GM19025 (cell line): Measurements from ENCODE around the gene SHISA9.
"Not testable (repeated sequence)": the region's sequence is repeated elsewhere in the genome, so short reads cannot be mapped to it uniquely, and the experiment has no call there.

Source experiments
- ATAC-seq: cut with Tn5 transposase; IDR thresholded peaks from one replicate; pipeline ENCODE4 v1.9.1; 2021; ENCODE audit warnings: mild to moderate bottlenecking, low read depth, moderate library complexity; ENCODE audit not compliant: unreplicated experiment

Gene SHISA9

DNA sequence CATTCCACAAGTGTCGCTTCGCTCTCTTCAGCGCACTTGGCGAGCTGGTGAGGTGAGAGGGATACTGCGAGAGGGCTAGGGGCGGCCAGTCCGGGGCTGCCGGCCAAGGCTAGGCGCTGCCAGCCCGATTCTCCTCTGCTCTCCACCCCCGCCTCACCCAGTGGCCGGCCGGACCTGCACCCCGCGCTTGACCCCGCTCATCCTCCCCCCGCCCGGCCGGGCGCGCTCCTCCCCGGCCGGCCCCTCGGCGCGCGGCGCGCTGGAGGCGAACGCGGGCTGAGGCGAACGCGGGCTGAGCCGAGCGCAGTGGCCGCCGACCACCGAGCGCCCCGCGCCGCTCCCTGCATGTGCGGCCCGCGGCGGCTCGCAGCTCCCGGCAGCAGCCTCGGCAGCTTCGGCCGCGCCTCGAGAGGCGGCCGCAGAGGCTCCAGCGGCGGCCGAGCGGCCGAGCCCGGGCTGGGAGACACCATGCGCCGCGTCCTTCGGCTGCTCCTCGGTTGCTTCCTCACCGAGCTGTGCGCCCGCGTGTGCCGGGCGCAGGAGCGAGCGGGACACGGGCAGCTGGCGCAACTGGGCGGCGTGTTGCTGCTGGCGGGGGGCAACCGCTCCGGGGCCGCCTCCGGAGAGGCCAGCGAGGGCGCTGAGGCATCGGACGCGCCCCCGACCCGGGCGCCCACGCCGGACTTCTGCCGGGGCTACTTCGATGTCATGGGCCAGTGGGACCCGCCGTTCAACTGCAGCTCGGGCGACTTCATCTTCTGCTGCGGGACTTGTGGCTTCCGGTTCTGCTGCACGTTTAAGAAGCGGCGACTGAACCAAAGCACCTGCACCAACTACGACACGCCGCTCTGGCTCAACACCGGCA lies at the start of gene SHISA9:
Gene SHISA9, plus strand, starts transcription at position 2 of the 865 bp plus-strand sequence.
- ATAC-seq, result no peak

DNA sequence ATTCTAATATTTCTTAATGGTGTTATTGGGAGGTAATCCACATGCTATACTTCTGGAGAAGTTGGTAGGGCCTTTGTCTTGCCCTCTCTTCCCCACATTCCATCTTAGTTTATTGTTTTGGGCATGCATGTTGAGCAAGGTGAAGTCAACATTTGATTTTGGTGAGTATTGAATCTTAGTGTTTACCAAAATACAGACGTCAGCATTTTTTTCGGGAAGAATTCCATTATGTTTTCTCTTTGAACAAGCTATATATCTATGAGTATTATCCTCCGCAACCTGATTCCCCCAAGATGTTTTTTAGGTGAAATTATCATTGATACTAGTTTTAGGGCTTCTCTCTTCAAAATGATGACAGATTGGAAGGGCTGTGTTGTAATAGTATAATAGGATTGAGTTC lies 47.4 kb upstream of the SHISA9 start:
- ATAC-seq, result no peak

DNA sequence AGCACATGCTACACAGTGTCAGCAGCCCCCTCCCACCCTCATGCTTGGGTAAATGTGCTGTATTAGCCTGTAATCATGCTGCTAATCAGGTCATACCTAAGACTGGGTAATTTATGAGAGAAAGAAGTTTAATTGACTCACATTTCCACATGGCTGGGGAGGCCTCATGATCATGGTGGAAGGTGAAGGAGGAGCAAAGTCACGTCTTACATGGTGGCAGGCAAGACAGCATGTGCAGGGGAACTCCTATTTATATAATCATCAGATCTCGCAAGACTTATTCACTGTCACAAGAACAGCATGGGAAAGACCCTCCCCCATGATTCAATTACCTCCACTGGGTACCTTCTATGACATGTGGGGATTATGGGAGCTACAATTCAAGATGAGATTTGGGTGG lies 44.0 kb upstream of the SHISA9 start:
- not testable (repeated sequence) for ATAC-seq

DNA sequence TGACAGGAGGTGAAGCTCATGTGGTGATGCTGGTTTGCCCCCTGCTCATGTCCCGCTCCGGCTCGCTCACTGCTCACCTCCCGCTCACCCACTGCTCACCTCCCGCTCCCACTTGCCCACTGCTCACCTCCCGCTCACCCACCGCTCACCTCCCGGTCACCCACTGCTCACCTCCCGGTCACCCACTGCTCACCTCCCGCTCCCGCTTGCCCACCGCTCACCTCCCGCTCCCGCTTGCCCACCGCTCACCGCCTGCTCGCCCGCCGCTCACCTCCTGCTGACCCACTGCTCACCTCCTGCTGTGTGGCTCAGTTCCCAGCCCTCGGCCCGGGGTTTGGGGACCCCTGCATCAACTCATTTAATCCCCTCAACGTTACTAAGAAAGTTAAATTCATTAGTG lies 39.1 kb upstream of the SHISA9 start:
- no peak for ATAC-seq

DNA sequence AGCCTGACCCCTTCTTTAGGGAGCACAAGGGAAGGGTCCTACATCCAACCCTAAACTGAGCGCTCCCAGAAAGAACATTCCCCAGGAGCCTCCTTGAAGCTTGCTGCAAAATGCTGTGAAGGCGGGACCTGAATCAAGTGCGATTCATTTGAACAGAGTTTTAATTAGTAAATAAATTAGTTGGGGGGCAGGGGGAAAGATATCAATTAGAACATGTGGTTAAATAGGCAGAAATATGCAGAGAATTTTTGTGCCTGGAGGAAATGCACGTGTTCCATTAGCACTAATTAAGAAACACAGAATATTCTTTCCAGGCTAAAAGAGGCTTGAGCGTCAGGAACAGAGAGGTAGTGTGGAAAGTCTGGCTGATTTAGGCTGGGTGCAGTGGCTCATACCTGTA lies 38.5 kb upstream of the SHISA9 start:
- no peak for ATAC-seq

DNA sequence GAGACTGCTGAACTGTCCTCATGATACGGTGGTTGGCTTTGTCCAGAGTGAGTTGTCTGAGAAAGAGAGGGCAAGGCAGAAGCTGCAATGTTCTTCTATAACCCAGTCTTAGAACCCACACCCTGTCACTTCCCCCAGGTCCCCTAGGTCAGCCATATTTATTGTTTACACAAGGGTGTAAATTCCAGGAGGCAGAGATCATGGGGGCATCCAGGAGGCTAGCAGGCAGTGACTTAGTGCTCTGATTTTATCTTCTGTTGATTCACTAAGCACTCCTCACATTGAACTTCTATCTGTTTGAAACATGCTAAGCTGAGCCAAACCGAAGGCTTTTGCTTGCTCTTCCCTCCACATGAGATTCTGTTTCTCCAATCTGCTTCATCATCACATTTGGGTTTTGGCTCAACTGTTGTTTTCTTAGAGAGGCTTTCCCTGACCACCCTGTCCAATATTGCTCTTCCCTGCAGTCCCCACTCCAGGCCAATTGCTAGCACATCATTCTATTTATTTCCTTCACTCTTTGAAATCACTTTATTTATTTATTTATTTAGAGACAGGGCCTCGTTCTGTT lies 34.3 kb upstream of the SHISA9 start:
- no peak for ATAC-seq

DNA sequence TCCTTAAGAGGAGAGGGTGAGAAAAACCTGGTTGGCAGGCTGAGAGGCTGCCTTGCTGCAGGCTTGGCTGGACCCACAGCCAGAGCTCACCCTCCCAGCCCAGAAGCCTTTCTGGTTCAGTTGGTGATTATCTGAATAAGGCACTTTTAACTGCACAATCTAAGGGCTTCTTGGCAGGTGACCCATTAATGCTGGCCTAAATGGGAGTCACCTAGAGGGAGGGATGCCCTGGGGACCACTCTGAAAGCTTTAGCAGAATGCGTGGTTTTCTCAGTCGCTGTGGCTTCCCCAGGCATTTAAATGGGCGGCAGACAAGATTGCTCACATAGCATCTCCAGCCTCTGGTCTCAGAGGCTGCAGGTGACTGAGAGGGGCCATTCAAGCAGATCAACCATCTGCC lies 33.2 kb upstream of the SHISA9 start:
- no peak for ATAC-seq

DNA sequence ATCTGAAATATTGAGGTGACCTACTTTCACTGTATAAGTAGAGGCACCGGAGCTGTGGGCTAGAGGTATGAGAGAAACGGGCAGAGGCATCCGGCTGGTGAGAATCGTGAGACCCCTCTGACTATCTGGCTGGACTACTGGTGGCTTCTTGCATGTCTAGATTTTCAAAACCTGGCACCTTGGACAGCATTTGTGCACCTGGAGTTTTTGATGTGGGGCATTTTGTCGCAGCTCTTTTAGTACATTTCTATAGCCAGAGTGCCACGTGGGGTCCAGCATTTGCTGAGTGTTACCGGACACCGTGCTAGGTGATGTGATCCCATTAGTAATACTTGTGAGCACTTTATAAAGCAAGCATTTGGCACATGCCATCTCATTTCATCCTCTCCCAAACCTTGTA lies 32.6 kb upstream of the SHISA9 start:
- no peak for ATAC-seq

DNA sequence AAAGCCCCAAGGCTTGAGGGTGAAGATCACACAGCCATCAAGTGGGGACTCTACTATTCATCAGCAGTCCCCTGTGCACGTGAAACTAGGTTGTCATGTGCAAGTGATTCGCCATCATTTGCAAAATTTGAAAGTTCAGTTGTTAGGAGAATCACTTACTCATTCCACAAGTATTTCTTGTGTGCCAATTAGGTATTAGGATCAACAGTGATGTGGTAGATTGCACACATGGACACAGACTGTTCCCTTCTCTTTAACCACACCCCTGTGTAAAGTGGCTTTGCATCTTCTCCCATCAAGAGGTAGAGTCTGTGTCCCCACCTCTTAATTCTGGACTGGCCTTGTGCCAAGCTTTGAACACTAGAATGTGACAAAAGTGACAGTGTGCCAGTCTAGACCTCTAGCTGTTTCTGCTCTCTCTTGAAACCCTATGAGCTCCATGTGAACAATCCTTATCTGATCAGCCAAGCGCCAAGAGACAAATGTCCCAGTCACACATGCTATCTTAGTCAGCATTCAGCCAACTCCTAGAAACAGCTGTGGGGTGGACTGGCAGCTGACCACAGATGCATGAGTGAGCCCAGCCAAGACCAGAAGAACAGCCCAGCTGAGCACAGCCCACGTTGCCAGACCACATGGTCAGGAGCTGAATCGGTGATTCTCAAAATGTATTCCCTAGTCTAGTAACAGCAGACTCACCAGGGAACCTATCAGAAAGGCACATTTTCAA lies 31.5 kb upstream of the SHISA9 start:
- no peak for ATAC-seq

DNA sequence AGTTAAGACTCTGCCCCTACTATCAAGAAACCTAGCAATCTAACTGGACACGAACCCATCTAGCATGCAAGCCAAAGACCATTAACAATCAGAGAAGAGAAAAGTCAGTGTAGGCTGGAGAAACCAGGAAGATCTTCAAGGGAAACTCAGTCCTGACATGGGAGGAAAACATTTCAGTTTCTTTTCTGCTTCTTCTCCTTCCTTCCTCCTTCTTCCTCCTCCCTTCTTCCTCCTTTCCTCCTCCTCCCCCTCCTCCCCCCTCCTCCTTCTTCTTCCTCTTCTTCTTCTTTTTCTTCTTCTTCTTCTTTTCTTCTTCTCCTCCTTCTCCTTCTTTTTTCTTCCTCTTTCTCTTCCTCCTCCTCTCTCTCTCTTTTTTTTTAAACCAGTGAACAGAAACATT lies 29.6 kb upstream of the SHISA9 start:
- ATAC-seq, result no peak

DNA sequence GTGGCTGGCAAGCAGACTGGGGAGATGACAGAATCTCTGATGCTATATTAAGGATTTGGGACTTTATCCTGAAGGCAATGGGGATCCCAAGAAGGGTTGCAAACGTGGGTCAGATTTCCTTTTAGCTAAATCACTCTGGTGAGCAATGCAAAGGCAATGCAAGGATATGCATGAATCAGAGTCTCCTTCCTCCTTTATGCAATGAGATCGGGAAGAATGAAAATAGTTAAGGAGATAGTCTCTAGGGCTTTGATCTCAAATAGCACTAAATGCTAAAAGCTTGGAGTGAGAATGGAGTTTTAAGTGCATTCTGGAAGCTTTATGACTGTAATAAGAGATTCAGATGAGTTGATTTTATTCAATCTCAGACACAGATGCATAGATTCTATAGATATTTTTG lies 27.2 kb upstream of the SHISA9 start:
- no peak for ATAC-seq

DNA sequence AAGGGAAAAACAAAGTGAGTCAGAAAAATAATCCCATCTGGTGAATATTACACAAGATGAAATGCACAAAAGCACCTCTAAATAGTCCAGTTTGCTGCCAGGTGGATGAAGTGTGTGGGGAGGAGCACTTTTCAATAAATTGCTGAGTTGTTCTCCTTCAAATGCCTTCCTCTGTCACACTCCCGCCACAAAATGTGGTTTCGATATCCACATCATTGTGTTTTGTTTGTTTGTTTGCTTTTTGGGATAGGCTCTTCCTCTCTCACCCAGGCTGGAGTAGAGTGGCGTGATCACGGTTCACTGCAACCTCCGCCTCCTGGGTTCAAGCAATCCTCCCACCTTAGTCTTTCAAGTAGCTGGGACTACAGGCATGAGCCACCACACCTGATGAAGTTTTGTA lies 24.6 kb upstream of the SHISA9 start:
- no peak for ATAC-seq

DNA sequence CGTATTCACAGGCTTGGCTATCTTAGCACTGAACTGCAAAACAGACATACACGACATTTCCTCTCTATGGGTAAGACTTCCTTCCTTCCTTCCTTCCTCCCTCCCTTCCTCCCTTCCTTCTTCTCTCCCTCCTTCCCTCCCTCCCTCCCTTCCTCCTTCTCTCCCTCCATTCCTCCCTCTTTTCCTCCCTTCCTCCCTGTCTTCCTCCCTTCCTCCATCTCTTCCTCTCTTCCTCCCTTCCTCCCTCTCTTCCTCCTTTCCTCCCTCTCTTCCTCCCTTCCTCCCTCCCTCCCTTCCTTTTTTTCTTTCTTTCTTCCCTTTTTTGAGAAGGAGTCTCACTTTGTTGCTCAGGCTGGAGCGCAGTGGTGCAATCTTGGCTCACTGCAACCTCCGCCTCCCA lies 22.4 kb upstream of the SHISA9 start:
- ATAC-seq, result no peak

DNA sequence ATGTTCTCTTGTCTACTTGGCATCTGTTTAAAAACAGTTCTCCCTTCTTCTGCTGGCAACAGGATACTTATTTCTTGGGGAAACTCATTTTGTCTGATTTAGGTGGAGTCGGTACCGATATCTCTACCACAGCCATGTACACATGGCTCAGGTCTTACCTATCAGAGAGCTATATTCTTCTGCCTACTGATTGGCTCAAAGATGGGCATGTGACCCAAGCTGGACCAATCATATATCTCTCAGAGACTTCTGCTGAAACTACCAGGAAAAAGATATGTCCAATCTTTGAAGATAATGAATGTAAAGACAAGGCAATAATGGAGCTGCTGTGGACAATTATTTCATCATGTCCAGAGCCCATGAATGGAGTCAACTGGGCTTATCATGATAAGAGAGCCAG lies 21.6 kb upstream of the SHISA9 start:
- no peak for ATAC-seq

DNA sequence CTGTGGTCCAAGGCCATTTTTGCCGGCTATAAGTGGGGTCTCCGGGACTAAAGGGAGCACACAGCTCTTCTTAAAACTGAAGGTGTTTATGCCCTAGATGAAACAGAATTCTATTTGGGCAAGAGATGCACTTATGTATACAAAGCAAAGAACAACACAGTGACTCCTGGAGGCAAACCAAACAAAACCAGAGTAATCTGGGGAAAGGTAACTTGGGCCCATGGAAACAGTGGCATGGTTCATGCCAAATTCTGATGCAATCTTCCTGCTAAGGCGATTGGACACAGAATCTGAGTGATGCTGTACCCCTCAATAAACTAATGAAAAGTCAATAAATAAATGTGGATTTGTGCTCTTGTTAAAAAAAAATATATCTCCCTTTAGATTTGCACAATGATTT lies 20.2 kb upstream of the SHISA9 start:
- ATAC-seq, result no peak

DNA sequence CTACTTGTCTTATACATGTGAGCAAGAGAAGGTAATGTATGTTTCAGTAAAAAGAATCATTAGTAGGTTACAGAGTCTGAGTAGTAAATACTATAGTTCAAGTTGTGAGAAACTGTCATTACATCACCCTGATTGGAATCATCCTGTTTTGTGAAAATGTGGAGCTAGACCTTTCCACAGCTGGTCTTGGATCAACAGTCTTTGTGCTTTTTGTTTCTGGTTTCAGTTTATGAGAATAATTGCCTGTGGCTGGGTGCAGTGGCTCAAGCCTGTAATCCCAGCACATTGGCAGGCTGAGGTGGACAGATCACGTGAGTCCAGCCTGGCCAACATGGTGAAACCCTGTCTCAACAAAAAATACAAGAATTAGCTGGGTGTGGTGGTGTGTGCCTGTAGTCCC lies 19.7 kb upstream of the SHISA9 start:
- no peak for ATAC-seq

DNA sequence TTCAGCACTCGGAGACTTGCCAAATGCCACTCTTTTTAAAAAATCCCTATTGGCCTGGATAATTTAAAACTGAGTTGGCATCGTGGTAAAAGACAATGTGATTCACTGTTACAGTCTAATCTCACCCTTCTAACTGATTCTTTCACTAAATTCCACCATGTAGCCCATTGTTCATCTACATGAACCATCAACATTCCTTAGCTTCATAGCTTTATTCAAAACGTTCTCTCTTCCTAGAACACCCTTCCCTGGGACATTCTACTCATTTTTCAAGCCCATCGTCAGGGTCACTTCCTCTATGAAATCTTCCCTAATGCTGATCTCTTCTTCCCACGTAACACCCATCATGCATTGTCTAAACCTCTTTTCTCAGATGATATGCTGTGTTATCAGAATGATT lies 15.7 kb upstream of the SHISA9 start:
- no peak for ATAC-seq

DNA sequence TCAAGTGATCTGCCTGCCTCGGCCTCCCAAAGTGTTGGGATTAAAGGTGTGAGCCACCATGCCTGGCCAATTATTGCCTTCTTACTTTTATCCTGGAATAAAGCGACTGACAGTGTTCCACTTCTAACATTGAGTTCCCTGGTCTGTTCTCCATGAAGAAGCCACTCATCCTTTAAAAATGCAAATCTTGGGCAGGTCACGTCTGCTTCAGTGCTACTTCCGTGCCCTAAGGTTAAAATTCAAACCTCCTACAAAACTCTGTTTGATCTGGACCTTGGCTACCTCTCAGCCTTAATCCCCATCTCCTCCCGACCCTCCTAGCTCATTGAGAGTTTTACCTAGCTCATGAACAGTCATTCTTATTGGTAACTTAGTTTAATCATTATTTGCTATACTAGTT lies 9.6 kb upstream of the SHISA9 start:
- no peak for ATAC-seq

DNA sequence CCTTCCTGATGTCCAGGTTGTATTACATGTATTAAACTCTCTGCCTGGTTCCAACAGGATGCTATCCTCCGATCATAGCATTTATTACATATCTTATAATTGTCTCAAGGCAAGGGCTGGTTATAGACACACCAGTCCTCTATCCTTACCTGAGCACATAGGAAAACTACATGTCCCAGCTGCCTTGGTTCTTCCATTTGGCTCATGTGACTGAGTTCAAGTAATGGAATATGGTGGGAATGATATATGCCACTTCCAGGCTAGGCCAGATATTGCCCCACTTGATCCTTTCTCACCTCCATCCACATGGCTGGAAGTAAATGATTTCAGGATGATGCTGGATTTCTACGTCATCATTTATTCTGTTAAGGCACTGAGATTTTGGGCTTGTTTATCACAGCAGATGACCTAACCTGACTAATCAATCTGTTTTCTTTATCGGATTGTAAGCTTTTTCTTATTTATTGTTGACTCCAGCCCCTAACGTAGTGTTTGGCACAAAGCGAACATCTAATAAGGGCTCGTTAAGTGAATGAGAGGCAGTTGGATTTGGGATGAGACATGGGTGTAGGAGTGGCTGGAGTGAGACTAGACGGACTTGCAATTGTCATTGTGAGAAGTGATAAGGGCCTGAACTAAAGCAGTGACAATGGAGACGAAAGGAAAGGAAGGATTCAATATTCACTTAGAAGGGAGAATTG lies 8.2 kb upstream of the SHISA9 start:
- ATAC-seq, result no peak

DNA sequence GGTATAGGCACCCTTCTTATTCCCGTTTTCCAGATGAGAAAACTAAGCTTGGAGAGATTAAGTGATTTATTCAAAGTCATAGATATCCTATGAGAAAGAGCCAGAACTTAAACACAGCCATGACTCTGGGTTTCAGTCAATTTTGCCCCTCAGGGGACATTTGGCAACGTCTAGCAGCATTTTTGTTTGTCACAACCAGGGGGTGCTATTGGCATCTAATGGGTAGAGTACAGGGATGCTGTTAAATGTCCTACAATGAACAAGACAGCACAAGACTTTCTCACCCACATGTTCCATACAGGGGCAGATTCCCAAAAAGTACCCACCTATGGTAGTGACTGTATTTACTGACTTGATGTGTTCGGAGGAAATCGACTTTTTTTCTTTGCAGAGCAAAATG lies 4.8 kb upstream of the SHISA9 start:
- ATAC-seq, result no peak

DNA sequence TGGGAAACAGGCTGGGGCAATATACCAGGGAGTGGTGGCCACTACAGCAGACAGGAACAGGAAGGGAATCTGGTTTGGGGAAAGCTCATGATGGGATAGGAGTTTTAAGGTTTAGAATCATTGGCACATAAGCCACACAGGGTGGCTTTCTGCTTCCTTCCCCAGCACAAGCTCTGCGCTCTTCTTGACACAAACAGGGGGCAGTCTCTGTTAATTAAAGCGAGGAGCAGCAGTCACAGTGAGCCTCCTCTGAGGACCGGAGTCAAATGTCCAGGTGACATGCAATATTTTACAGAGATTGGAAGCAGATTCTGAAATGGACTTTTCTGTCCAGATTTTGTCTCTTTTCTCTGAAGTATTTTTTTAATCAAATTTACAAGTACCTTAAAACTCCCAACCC lies 2.8 kb upstream of the SHISA9 start:
- ATAC-seq, result no peak
